ENCODE results near the gene ZYG11A. TPM values are rescaled to one million over a fixed set of nuclear protein-coding genes. Genes with fewer than 3 reads are reported as not detected.

Gene ZYG11A
- total and polyA plus RNA-seq, 2 experiments from 2014 or later: 0.04 TPM; not detected in 1

DNA sequence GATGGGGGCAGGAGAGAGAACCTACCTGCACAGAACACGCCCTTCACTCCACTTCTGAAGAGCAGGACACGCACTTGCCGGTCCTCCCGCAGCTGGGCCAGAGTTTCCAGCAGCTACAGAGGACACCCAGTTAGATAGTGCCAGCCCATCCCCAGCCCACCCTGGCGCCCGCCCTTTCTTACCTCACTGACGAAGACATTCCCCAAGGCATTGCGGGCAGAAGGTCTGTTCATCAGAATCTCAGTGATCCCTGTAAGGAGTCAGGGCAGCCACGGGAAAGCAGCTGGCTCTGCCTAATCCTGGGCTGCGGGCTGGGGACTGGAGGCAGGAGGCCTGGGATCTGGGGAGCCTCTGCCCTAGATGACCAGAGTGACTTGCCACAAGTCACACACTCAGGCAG, 69.0 kb downstream of the ZYG11A start:
- H3K4me3 ChIP-seq: no peak overlapping the region
- in situ Hi-C loops (cut with MboI): no loop called here
- DNase-seq: no peak
- H3K9me3 ChIP-seq (ENCODE audit: low read depth): no peaks in the 10 kb centered on the region
- H3F3A ChIP-seq (ENCODE audit: insufficient read depth): 0 out of 2 replicates have a peak, but pooled peaks cover 5% of the 10 kb centered on the region
- H2AFZ ChIP-seq: no peak overlapping the region
- no peaks in the 10 kb centered on the region for H4K20me1 ChIP-seq (ENCODE audit: insufficient read depth)
- no peak overlapping the region for H3K4me2 ChIP-seq (ENCODE audit: unreplicated experiment)
- TF ChIP-seq EZH2phosphoT487 (IDR thresholded peaks at IDR 0.05; ENCODE audit: insufficient read depth, low read depth): no peak
- no peak for TF ChIP-seq EZH2 (IDR thresholded peaks at IDR 0.05; ENCODE audit: insufficient read depth, poor library complexity, severe bottlenecking)
- no peaks in the 10 kb centered on the region for H3K79me2 ChIP-seq (ENCODE audit: insufficient read depth)
- H3K9ac ChIP-seq: no peak overlapping the region
- H3K9me2 ChIP-seq (ENCODE audit: insufficient read depth): no peaks in the 10 kb centered on the region
- no peaks in the 10 kb centered on the region for H3K4me1 ChIP-seq (ENCODE audit: insufficient read depth)
- no peaks in the 10 kb centered on the region for H3K27me3 ChIP-seq (replicated peaks; ENCODE audit: insufficient read depth)
- no peak overlapping the region for H3K27ac ChIP-seq
- no peaks in the 10 kb centered on the region for H3K36me3 ChIP-seq (ENCODE audit: low read depth)
- WGBS, 2 experiments (ENCODE audit: low coverage in 1 of 2, low lambda C conversion rate in 2 of 2, missing lambda C conversion rate in 2 of 2): 93 to 95% methylated on average over 8 to 10 of the region's 10 CpGs

DNA sequence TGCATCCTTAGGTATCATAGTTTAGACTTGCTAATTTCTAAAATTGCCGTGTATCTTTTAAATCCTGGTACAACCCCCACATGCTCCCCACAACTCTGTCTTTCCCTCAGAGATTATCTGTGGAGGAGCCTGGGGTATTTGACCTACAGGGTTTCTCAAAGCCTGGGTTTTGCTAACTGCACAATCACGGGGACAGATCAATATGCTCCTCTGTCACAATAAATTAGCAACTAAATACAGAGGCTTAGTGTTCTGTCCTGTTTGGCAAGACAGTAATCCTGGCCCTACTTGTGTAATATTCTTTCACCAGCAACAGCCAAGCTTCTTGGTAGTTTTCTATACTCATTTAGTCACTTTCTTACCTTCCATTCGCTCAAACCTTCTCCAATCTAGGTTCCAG, 70.5 kb downstream of the ZYG11A start:
- no peak overlapping the region for H2AFZ ChIP-seq
- H3K79me2 ChIP-seq (ENCODE audit: insufficient read depth): no peaks in the 10 kb centered on the region
- DNase-seq: no peak
- H3K36me3 ChIP-seq (ENCODE audit: low read depth): no peaks in the 10 kb centered on the region
- no peak overlapping the region for H3K4me3 ChIP-seq
- in situ Hi-C loops (cut with MboI): no loop called here
- no peak overlapping the region for H3K27ac ChIP-seq
- no peaks in the 10 kb centered on the region for H3K27me3 ChIP-seq (replicated peaks; ENCODE audit: insufficient read depth)
- 76 to 79% methylated on average over 3 of the region's 3 CpGs for WGBS, 2 experiments (ENCODE audit: low coverage in 1 of 2, low lambda C conversion rate in 2 of 2, missing lambda C conversion rate in 2 of 2)
- H3K4me1 ChIP-seq (ENCODE audit: insufficient read depth): no peaks in the 10 kb centered on the region
- H3K9me2 ChIP-seq (ENCODE audit: insufficient read depth): no peaks in the 10 kb centered on the region
- TF ChIP-seq EZH2 (IDR thresholded peaks at IDR 0.05; ENCODE audit: insufficient read depth, poor library complexity, severe bottlenecking): no peak
- TF ChIP-seq EZH2phosphoT487 (IDR thresholded peaks at IDR 0.05; ENCODE audit: insufficient read depth, low read depth): no peak
- H3K9ac ChIP-seq: no peak overlapping the region
- no peak overlapping the region for H3K4me2 ChIP-seq (ENCODE audit: unreplicated experiment)
- H4K20me1 ChIP-seq (ENCODE audit: insufficient read depth): no peaks in the 10 kb centered on the region
- 0 out of 2 replicates have a peak, but pooled peaks cover 5% of the 10 kb centered on the region for H3F3A ChIP-seq (ENCODE audit: insufficient read depth)
- no peaks in the 10 kb centered on the region for H3K9me3 ChIP-seq (ENCODE audit: low read depth)

DNA sequence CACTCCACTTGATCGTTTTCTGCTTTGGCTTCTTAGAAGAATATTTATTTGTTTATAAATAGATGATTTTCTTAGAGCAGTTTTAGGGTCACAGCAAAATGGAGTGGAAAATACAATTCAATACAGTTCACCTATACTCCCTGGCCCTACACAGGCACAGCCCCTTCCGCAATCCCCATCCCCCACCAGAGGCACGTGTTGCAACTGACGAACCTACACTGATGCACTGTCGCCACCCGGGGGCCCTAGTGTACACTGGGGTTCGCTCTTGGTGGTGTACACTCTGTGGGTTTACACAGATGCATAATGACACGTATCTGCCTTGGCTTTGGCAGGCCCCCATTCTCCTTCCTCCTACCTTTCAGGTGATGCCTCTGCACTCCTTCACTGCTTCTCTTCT, 71.0 kb downstream of the ZYG11A start:
- H4K20me1 ChIP-seq (ENCODE audit: insufficient read depth): no peaks in the 10 kb centered on the region
- in situ Hi-C loops (cut with MboI): no loop called here
- H3K9ac ChIP-seq: no peak overlapping the region
- H3K79me2 ChIP-seq (ENCODE audit: insufficient read depth): no peaks in the 10 kb centered on the region
- no peak overlapping the region for H3K4me3 ChIP-seq
- no peaks in the 10 kb centered on the region for H3K27me3 ChIP-seq (replicated peaks; ENCODE audit: insufficient read depth)
- H3K9me2 ChIP-seq (ENCODE audit: insufficient read depth): no peaks in the 10 kb centered on the region
- H3K9me3 ChIP-seq (ENCODE audit: low read depth): no peaks in the 10 kb centered on the region
- DNase-seq: no peak
- no peak for TF ChIP-seq EZH2 (IDR thresholded peaks at IDR 0.05; ENCODE audit: insufficient read depth, poor library complexity, severe bottlenecking)
- no peak for TF ChIP-seq EZH2phosphoT487 (IDR thresholded peaks at IDR 0.05; ENCODE audit: insufficient read depth, low read depth)
- H2AFZ ChIP-seq: no peak overlapping the region
- 76 to 80% methylated on average over 8 of the region's 8 CpGs for WGBS, 2 experiments (ENCODE audit: low coverage in 1 of 2, low lambda C conversion rate in 2 of 2, missing lambda C conversion rate in 2 of 2)
- no peak overlapping the region for H3K4me2 ChIP-seq (ENCODE audit: unreplicated experiment)
- no peak overlapping the region for H3K27ac ChIP-seq
- no peaks in the 10 kb centered on the region for H3K4me1 ChIP-seq (ENCODE audit: insufficient read depth)
- no peaks in the 10 kb centered on the region for H3K36me3 ChIP-seq (ENCODE audit: low read depth)
- H3F3A ChIP-seq (ENCODE audit: insufficient read depth): 0 out of 2 replicates have a peak, but pooled peaks cover 5% of the 10 kb centered on the region

DNA sequence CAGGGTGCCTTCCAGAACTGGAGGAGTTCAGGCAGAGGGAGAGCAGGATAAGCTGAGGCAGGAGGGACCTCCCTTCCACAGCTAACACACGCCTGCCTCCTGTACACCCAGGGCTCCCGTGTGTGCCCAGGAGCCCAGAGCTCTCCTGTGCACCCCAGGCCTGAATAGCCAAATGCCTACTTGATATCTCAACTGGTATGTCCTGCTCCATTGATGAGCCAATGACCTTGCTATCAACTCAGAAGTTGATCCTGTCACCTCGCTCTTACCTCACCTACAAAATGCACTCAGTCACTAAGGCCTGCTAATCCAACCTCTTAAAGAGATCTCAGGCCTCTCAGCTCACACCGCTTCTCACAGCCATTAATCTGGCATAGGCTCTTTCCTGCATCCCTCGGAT, 71.9 kb downstream of the ZYG11A start:
- no peaks in the 10 kb centered on the region for H3K9me2 ChIP-seq (ENCODE audit: insufficient read depth)
- no peaks in the 10 kb centered on the region for H3K9me3 ChIP-seq (ENCODE audit: low read depth)
- no peak overlapping the region for H3K27ac ChIP-seq
- 0 out of 2 replicates have a peak, but pooled peaks cover 5% of the 10 kb centered on the region for H3F3A ChIP-seq (ENCODE audit: insufficient read depth)
- no peak overlapping the region for H3K4me3 ChIP-seq
- H2AFZ ChIP-seq: no peak overlapping the region
- no peak for DNase-seq
- H3K36me3 ChIP-seq (ENCODE audit: low read depth): no peaks in the 10 kb centered on the region
- no peaks in the 10 kb centered on the region for H4K20me1 ChIP-seq (ENCODE audit: insufficient read depth)
- no peaks in the 10 kb centered on the region for H3K79me2 ChIP-seq (ENCODE audit: insufficient read depth)
- H3K4me1 ChIP-seq (ENCODE audit: insufficient read depth): no peaks in the 10 kb centered on the region
- no peak overlapping the region for H3K9ac ChIP-seq
- in situ Hi-C loops (cut with MboI): no loop called here
- H3K27me3 ChIP-seq (replicated peaks; ENCODE audit: insufficient read depth): no peaks in the 10 kb centered on the region
- H3K4me2 ChIP-seq (ENCODE audit: unreplicated experiment): no peak overlapping the region
- WGBS, 2 experiments (ENCODE audit: low coverage in 1 of 2, low lambda C conversion rate in 2 of 2, missing lambda C conversion rate in 2 of 2): 86 to 96% methylated on average over 5 of the region's 5 CpGs
- no peak for TF ChIP-seq EZH2phosphoT487 (IDR thresholded peaks at IDR 0.05; ENCODE audit: insufficient read depth, low read depth)
- no peak for TF ChIP-seq EZH2 (IDR thresholded peaks at IDR 0.05; ENCODE audit: insufficient read depth, poor library complexity, severe bottlenecking)

Measured in GM23248 (cell line).